Cerebellar nuclear complex (tissue), 1 donor: ENCODE results near the gene SLC29A1.

Source experiments
- DNase-seq, 2 experiments: peaks; one replicate each; lab custom pipeline; 2025; lab: John Stamatoyannopoulos, UW

The SLC29A1 gene

GRCh38 chr6:44268095-44268628 lies 44.8 kb downstream of the SLC29A1 start:
- no peak for DNase-seq

- DNase-seq, result no peak
Measured at GRCh38 chr6:44269178-44269920, 46.0 kb downstream of the SLC29A1 start.

- DNase-seq, result peak; percentile 38 to 42
Measured at GRCh38 chr6:44269921-44270525, 46.6 kb downstream of the SLC29A1 start, which contains the start of gene TMEM151B. Gene TMEM151B (plus strand): TSS chr6:44270450. CDS start chr6:44270743, 293 bp downstream.

- DNase-seq, result no peak
Measured at GRCh38 chr6:44270526-44271405, 47.4 kb downstream of the SLC29A1 start.

- peak in 1 of 2 experiments; percentile 8 for DNase-seq
Measured at GRCh38 chr6:44271406-44271723, 48.0 kb downstream of the SLC29A1 start.

- peak in 1 of 2 experiments; percentile 27 for DNase-seq
Measured at GRCh38 chr6:44271914-44272313, 48.5 kb downstream of the SLC29A1 start.

GRCh38 chr6:44272529-44272928 lies 49.1 kb downstream of the SLC29A1 start:
- no peak for DNase-seq

GRCh38 chr6:44272999-44273566 lies 49.7 kb downstream of the SLC29A1 start:
- peak in 1 of 2 experiments; percentile 24 for DNase-seq

- no peak for DNase-seq
Measured at GRCh38 chr6:44273617-44274016, 50.2 kb downstream of the SLC29A1 start.

GRCh38 chr6:44275271-44275748 lies 51.9 kb downstream of the SLC29A1 start:
- no peak for DNase-seq

- DNase-seq, result no peak
Measured at GRCh38 chr6:44275749-44276648, 52.6 kb downstream of the SLC29A1 start.

- DNase-seq, result peak; percentile 40 to 68
Measured at GRCh38 chr6:44276667-44277640, 53.6 kb downstream of the SLC29A1 start.

GRCh38 chr6:44277763-44278162 lies 54.4 kb downstream of the SLC29A1 start:
- no peak for DNase-seq

- peak; percentile 66 to 79 for DNase-seq
Measured at GRCh38 chr6:44278315-44278714, 54.9 kb downstream of the SLC29A1 start.

GRCh38 chr6:44278774-44279697 lies 55.6 kb downstream of the SLC29A1 start:
- no peak for DNase-seq
